ENCODE measurements around the gene PTH2.
"Not testable (repeated sequence)": the region's sequence is repeated elsewhere in the genome, so short reads cannot be mapped to it uniquely, and the experiment has no call there.

Gene PTH2

DNA sequence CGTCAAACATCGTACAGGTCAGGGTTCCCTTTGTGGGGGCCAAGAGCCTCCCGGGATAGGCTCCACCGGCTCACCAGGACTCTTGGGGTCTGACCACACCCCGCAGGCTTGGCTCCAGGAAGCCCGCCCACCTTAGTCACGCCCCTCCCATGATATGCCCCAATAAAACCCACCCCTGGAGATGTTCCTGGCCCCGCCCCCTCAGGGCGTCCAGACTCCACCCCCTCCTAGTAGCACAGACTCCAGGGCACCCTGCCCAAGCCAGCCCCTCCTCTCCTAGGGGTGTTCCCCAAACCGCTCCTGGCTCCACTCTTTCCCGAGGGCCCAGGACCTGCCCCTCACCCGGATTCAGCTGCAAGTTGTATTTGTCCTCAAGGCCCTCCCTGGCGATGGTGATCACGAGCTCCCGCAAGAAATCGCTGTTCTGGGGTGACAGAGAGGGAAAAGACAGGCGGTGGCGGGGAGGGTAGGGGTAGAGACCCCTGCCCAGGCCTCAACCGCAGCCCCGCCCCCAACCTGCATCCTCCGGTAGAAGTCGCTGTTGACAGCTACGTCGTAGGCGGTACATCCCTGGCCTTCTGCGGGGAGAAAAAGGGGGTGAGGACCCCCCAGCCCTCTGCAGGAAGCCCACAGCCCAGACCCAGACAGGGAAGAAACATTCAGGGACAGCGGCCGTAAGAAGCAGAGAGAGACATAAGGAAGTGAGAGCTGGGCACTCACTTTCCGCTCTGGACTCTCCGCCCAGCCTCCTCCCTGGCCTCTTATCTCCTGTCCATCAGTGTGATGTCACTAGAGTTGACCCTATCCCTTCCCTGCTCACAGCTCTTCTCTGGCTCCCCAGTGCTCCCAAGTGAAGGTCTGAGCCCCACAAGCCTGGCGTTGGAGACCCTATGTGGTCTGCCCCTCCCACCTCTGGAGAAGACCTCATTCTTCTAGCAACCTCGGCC is 24.5 kb upstream of the PTH2 start:
- no peak for FAIRE-seq

DNA sequence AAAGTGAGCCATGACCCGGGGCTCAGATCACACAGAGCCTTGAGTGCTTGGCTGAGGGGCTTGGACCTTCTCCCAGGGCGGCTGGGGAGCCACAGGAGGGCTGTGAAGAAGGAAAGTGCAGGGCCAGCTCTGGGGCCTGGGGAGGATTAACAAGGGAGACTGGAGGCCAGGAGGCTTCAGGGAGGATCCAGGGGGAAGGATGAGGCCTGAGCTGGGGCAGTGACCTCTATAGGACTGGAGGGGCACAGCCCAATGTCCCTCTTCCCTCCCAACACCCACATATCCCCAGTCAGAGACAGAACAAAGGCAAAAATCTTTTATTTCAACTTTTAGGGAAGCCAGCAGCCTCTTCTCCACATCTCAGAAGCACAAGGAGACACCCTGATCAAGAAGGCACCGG is 22.8 kb upstream of the PTH2 start:
- FAIRE-seq: no peak

DNA sequence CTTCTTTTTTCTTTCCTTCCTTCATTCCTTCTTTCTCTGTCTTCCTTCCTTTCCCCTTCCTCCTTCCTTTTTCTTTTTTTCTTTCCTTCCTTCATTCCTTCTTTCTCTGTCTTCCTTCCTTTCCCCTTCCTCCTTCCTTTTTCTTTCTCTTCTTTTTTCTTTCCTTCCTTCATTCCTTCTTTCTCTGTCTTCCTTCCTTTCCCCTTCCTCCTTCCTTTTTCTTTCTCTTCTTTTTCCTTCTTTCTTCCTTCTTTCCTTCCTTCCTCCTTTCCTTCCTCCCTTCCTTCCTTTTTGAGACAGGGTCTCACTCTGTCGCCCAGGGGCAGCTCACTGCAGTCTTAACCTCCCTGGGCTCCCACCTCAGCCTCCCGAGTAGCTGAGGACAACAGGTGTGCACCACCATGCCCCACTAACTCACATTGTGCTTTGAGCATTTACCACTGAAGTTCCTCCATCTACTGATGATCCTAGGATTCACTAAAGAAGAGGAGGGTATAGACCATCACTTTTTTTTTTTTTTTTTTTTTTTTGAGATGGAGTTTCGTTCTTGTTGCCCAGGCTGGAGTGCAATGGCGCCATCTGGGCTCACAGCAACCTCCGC is 21.0 kb upstream of the PTH2 start:
- FAIRE-seq: not testable (repeated sequence)

DNA sequence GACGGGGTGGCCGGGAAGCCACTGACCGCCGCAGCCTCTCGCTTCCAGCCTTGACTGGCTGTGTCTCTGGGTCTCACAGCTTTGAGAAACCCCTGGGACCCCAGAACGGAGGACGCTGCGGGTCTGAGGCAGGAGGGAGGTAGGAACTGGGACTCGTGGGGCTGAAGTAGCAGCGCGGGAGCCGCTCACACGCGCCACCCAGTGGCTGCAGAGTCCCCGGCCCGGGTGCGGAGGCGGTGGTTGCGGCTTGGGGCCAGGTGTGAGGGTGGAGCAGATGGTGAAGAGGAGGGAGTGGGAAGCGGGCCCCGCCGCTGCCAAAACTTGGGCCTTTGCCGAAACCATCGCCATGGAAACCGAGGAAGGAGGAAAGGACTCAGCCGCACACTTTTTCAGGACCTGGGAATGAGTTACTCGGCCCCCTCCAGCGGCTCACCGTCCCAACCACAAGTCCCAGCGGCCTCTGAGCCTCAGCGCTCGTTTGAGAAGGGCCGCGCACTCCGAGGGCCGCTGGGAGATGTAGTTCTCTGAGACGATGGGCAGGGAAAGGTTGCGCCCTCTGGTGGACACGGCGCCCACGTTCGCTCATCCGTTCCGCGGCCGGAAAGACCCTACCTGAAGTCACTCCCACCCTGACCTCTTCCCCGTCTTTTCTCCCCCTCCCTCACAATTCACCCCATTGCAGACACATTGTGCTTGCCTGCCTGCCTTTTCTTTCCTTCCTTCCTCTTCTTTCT is 20.3 kb upstream of the PTH2 start:
- FAIRE-seq: no peak

DNA sequence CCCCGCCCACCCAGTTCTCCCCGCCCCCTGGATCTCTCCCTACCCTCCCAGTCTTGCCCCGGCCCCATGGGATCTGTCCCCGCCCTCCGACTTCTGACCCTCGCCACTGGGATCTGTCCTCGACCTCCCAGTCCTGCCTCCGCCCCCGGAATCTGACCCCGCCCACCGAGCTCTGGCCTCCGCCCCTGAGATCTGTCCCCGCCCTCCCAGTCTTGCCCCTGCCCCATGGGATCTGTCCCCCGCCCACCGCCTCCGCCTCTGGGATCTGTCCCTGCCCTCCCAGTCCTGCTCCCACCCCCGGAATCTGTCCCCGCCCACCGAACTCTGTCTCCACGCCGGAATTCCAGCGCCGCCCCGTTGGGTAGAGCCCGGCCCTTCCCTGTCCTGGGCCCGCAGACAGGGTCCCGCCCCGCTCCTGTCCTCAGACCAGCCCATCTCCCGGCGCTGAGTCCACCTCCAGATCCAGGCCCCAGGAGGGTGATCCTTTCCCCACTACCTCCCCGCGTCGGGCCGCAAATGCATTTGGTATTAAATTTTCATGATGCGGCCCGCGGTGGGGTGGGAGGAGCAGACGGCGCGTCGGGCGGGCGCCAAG is 19.6 kb upstream of the PTH2 start:
- no peak for FAIRE-seq

DNA sequence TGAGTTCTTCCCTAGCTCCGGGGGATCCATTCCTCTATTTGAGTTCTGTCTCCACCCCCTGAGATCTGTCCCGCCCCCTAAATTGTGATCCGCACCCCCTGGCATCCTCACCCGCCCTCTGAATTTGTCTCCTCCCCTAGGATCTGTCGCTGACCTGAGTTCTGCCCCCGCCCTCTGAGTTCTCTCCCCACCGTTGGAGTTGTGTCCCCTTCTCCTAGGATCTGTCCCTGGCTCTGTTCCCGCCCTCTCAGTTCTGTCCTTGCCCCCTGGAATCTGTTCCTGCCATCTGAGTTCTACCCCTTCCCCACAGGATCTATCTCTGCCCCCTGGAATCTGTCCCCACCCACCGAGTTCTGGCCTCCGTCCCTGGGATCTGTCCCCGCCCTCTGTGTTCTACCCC is 19.1 kb upstream of the PTH2 start:
- FAIRE-seq: no peak

DNA sequence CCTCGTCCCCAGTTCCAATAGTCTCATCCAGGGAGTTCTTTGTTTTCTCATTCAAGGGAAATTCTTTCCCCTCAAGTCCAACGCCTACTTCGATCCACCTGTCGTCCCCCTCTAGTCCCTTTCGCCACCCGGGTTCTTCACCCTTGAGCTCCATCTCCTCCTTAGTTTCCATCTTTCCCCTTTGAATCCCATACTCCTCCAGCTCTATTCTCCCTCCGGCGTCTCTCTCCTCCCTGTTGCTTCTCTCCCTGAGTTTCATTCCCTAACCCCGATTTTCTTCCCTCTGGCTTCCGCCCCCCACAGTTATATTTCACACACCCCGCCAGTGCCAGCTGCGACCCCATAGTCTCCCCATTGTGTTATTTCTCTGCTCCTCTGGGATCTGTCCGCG is 18.7 kb upstream of the PTH2 start:
- FAIRE-seq: no peak

DNA sequence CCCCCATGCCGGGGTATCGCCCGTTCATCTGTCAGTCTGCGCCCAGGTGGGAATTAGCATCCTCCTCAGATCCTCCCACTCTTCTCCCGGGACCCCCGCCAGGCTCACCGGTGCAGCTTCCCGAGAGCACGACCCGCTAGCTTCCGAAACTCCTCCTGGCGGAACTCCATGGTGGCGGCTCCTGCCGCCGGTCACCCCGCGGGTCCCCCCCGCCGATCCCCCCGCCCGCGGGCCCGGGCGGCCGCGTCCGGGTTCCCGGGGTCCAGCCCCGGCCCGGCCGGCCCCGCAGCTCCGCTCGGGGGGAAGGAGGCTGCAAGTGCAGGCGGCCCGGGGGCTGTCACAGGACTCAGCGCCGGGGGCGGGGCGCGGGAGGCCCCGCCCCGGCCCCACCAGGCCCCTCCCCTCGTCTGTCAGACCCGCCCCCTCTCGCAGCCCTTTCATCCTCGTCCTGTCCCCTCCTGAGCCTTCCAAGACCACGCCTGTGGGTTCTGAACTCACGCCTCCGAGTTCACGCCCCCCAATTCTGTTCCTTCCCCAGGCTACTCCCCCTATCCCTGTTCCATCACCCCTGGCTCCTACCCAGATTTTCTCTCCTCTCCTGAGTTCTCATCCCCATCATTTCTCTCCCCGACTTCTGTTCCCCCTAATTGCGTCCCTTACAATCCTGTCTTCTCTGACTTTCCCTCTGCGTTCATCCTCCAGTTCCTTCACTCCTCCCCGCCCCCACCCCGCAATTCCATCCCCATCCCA is 18.1 kb upstream of the PTH2 start, which contains the start of gene SLC17A7:
TSS of gene SLC17A7 (minus strand) at position 318 of the 750 bp plus-strand sequence. CDS start at position 170, 148 bp downstream.
- no peak for FAIRE-seq

DNA sequence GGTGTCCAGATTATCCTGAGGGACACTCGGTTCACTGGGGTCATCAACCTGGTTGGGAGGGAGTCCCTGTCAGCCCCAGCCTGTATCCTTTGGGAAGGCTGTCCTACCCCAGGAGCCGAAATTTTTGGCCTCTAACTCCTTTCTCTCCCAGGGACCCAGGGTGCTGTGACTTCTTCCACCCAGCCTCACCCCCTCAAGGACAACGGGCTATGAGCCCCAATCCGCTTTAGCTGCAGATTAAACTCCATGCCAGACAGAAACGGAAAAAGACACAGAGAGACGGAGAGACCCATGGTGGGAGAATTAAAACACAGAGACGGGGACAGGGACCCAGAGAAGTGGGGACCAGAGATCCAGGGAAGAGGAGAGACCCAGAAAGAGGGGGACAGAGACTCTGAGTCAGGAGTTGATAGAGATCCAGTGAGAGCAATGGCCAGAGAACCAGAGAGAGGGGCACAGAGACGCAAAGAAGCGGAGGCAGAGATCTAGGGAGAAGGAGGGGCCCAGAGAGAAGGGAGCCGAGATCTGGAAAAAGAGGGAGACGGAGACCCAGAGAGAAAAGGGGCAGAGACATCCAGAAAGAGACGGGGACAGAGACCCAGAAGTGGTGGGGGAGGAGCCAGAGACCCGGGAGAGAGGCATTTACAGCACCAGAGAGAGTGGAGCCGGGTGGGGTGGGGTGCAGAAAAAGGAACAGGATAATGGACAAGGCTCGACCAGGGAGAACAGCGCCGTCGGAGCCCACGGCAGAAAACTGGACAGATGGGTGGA is 17.4 kb upstream of the PTH2 start:
- no peak for FAIRE-seq

DNA sequence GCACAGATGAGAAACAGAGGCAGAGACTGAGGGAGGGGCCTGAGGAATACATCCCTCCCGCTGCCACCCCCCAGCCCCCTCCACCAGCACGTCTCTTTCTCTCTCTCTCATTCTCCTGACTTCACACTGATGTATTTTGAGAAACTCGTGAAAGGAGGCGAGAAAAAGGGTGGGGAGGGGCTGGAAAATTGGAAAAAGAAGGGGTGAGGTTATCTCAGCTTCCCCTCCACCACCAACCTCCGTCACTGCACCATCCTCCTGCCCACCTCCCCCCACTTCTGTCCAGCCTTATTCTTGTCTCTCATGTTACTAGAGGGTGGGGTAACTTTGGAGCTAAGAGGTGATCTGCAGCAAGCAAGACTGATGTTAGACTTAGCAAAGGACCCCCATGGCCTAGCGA is 16.6 kb upstream of the PTH2 start:
- FAIRE-seq: no peak

DNA sequence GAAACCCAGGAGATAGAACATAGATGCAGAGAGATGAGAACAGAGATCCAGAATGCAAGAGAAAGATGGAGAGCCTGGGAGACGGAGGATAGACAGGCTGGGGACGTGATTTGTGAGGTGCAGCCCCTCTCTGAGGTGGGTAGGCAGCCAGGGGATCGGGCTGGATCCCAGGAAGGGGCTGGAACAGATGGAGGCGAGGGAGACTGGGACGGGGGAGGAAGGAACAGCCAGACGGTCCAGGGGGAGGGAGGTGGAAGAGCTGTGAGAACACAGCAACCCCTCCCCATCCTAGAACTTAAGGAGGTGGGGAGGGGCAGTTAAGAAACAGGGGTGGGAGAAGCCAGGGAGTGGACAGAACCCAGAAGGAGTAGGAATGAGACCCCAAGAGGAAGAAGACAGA is 15.0 kb upstream of the PTH2 start:
- FAIRE-seq: no peak

DNA sequence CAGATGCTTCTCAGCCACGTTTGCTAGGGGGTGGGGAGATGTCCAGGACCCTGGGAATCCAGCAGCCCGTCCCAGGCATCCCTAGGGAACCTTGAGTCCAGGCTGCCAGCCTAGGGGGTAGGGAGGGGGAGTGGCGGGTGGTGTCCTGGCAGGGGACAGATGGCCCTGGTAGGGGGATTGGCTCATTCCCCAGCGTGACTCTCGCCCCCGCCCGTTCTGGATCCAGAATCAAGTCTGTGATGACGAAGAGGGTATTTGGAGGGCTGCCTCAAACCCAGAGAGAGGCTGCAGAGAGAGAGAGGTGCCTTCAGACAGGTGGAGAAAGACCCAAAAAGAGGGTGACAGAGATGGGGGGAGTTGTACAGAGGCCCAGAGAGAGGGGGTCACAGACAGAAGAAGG is 14.0 kb upstream of the PTH2 start:
- FAIRE-seq: no peak

DNA sequence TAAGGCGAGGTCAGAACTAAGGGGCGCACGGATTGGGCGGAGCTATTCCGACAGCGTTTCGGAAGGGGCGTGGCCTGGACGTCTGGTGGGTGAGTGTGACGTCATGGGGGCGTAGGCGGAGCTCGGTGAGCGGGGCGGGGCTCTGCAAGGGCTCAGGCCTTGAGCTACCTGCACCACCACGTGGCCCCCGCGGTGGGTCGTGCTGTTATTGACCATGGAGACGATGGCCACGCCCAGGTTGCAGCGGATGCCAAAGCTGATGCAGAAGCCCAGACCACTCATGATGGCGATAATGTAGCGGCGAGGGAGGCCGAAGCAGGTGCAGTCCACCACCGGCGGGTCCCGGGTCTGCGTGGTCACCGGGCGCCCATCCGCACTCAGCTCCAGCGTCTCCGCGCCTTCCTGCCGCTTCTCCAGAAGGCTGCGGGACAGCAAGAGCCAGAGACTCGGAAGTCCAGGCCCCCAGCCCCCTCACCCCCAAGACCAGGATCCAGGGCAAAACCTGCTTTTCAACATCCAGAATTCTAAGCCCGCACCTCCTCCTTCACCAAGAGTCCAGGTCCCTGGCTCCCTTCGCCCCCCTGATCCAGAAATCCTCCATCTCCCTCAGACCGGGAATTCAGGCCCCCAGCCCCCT is 13.3 kb upstream of the PTH2 start:
- no peak for FAIRE-seq

DNA sequence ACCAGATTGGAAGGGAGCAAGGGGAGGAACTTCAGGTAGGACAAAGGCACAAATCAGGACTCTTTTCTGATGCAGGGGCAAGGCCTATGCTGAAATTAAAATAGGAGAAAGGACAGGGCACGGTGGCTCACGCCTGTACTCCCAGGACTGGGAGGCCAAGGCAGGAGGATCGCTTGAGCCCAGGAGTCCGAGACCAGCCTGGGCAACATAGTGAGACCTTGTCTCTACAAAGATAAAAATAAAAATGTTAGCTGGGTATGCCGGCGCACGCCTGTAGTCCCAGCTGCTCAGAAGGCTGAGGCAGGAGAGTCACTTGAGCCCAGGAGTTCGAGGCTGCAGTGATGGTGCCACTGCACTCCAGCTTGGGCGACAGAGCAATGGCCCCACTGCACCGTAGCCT is 12.4 kb upstream of the PTH2 start:
- FAIRE-seq: no peak

DNA sequence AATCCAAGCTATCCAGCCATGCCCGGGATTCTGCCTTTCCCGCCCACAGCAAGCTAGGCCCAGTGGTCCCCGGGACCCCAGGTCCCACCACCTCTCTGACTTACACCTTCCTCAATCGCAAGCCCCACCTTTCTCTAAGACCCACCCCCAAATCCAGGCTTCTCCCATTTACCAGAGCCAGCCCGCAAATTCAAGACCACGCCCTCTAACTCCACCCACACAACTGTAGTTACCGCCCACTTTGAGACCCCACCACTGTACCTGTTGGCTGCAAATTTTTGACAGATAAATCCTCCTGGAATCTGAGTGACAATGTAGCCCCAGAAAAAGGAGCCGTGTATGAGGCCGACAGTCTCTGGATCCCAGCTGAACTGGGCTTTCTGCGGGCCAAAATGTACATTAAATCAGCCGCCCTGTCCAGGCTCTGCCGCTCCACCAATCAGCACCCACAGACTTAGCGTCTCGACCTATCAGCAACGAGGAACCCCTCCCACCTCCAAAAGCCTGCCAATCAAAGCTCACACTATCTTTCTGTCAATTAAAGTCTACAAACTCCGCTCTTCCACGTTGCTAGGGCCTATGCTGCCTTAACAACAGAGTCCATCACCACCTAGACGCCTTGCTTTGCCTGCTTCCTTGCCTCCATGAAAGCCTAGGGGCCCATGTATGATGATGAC is 11.8 kb upstream of the PTH2 start:
- FAIRE-seq: no peak

DNA sequence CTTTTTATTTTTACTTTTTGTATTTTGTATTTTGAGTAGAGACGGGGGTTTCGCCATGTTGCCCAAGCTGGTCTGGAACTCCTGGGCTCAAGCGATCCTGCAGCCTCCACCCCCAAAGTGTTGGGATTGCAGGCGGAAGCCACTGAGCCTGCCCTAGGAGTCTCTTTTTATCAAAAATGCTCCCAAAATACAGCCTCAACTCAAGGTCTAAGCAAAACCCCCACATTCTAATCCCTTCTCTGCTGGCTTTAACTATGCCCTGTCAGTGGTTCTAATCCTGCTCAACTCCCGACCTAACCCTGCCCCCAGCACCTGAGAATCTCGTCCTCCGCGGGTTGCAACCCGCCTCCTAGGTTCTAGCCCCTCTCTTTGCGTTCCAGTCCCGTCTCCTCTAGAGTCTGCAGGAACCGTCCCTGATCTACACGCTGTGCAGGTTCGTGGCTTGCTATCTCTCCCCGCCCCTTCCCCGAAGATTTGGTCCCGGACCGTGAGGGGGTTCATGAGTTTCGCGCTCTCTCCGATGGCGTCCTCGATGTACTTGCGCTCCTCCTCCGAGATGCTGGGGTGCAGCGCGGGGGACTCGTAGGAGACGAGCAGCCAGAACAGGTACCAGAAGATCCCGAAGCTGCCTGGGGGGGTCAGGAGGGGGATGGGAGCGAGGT is 10.1 kb upstream of the PTH2 start:
- FAIRE-seq: no peak

DNA sequence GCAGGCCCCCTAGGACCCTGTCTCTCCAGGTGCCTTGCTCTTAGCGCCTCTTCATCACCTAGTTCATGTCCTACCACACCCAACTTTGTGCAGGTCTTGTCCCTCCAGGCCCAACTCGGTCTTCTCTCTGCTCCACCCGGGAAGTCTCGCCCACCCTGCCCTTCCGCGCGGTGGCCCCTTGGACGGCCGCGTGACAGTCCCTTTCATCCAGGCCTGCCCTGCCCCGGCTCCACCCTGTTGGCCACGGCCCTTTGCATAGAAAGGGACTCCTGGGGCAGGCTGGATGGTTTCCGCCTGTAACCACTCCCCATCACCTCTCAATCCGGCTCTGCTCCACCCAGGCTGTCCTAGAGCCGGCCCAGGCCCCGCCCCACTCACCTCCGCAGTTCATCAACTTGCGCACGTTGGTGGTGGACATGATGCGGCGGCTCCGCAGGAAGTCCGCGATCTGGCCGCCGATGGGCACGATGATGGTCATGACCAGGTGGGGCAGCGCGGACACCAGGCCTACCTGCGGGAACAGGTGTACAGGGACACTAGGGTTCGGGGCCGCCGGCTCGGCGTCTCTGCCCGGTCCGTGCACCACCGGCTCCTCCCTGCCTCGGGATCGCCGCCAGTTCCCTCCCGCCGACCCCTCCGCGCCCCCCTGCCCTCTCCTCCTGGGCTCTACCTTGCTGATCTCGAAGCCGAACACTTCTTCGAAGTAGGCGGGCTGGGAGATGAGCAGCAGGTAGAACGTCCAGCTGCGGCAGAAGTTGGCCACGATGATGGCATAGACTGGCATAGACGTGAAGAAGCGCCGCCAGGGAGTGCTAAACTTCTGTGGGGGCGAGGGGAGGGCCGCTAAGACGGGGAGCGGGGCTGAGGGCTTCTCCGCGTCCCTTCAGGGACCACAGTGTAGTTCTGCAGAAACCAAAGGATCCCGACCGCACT is 9.2 kb upstream of the PTH2 start:
- FAIRE-seq: no peak

DNA sequence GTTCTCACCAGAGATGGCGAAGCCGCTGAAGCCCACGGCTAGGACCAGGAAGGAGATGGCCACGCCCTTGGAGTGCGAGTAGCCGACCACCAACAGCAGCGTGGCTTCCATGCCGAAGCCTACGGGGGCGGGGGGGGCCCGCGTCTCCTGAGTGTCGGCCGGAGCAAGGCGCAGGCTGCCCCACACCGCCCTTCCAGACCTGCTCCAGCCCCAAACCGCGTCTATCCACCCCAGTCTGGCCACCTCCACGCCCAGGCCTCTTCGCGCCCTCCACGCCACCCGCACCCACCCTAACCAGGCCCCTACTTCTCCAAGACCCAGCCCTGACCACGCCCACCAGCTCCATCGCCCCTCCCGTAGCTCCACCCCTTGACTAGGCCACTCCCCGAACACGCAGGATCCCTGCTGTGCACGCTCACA is 8.1 kb upstream of the PTH2 start:
- no peak for FAIRE-seq

All from colon (tissue), 2 donors.